ENCODE data around the gene ACLY. TPM values are rescaled to one million over a fixed set of nuclear protein-coding genes. Genes with fewer than 3 reads are reported as not detected.

The ACLY gene
- total RNA-seq, 6 experiments from 2014 or later: 16.6 to 95.9 (median 33.6) TPM

DNA sequence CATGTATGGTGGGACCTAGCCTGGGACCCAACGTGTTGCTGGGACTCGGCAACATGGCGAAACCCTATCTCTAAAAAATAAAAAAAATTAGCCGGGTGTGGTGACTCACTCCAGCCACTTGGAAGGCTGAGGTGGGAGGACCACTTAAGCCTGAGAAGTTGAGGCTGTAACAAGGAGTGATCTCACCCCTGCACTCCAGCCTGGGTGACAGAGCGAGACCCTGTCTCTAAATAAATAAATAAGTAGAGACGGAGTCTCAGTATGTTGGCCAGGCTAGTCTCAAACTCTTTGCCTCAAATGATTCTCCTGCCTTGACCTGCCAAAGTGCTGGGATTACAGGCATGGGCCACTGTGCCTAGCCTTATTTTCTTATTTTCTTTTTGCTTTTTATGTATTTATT lies 37.8 kb upstream of the ACLY start:
- DNase-seq (no peak), ATAC-seq (no peak)
- intact Hi-C loops (cut with DNase I): loop anchor here in 1 of 2 donors (10.0 kb wide), 1 partner anchor 142 kb away; the partner anchor contains the start of genes FKBP10 and P3H4
- Histone ChIP-seq H3K4me1 (no peaks in the 10 kb centered on the region), H3K27me3 (no peaks in the 10 kb centered on the region), H3K9me3 (no peaks in the 10 kb centered on the region), H3K27ac (no peak overlapping the region), H3K4me3 (no peak overlapping the region), H3K36me3 (no peaks in the 10 kb centered on the region)
- 90% methylated on average over 6 of the region's 6 CpGs for WGBS (ENCODE audit: insufficient coverage, low coverage, low lambda C conversion rate, missing lambda C conversion rate)
- TF ChIP-seq, protein P1, sequence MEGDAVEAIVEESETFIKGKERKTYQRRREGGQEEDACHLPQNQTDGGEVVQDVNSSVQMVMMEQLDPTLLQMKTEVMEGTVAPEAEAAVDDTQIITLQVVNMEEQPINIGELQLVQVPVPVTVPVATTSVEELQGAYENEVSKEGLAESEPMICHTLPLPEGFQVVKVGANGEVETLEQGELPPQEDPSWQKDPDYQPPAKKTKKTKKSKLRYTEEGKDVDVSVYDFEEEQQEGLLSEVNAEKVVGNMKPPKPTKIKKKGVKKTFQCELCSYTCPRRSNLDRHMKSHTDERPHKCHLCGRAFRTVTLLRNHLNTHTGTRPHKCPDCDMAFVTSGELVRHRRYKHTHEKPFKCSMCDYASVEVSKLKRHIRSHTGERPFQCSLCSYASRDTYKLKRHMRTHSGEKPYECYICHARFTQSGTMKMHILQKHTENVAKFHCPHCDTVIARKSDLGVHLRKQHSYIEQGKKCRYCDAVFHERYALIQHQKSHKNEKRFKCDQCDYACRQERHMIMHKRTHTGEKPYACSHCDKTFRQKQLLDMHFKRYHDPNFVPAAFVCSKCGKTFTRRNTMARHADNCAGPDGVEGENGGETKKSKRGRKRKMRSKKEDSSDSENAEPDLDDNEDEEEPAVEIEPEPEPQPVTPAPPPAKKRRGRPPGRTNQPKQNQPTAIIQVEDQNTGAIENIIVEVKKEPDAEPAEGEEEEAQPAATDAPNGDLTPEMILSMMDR (IDR thresholded peaks at IDR 0.05): no peak
- no peak for TF ChIP-seq POLR2A (IDR thresholded peaks at IDR 0.05)

DNA sequence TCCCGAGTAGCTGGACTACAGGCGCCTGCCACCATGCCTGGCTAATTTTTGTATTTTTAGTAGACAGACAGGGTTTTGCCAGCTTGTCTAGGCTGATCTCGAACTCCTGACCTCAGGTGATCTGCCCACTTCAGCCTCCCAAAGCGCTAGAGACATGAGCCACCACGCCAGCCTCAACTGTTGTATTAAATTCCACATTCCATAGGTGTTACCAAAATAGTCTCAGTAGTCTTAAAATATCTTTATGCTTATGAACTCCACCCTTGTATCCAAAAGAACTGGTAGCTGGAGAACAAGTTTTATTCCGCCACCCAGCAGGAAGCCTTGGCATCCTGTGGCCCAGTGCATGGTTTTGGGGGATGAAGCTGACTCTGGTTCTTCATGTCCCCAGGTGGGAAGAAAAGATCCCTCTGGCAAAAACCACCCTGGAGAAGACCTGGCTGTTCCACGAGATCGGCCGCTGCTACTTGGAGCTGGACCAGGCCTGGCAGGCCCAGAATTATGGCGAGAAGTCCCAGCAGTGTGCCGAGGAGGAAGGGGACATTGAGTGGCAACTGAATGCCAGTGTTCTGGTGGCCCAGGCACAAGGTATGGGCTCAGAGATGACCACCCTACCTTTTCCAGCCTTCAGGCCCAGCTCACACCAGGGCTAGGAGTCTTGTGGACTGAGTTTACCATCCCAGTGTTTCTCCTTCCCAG lies 30.2 kb upstream of the ACLY start:
- Histone ChIP-seq H3K4me1 (peaks cover 0 to 7% (median 0%) of the 10 kb centered on the region in 4 donors), H3K36me3 (no peaks in the 10 kb centered on the region), H3K27ac (no peak overlapping the region), H3K27me3 (no peaks in the 10 kb centered on the region), H3K4me3 (no peak overlapping the region), H3K9me3 (no peaks in the 10 kb centered on the region)
- TF ChIP-seq POLR2A (IDR thresholded peaks at IDR 0.05): no peak
- TF ChIP-seq, protein P1 (IDR thresholded peaks at IDR 0.05): no peak
- ATAC-seq (no peak), DNase-seq (no peak)
- intact Hi-C loops (cut with DNase I): no loop called here
- WGBS (ENCODE audit: insufficient coverage, low coverage, low lambda C conversion rate, missing lambda C conversion rate): 64% methylated on average over 4 of the region's 11 CpGs

DNA sequence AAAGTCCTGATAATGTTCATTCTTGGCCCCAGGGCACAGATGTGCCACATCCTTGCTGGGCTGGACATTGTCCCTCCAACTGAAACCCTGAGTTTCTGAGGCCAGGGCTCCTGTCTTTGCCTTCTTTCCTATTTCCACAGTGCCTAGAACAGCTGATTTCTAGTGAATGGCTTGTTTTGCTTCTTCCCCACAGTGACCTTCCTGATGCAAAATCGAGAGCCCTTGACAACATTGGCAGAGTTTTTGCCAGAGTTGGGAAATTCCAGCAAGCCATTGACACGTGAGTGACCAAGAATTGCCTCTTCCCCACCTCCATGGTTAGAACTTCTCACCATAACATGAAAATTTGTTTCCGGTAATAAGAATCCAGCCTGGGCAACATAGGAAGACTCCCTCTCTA lies 26.2 kb upstream of the ACLY start:
- whole genome bisulfite sequencing (ENCODE audit: insufficient coverage, low coverage, low lambda C conversion rate, missing lambda C conversion rate): 28% methylated on average over 2 of the region's 3 CpGs
- H3K4me3 ChIP-seq: no peak overlapping the region
- H3K36me3 ChIP-seq: no peaks in the 10 kb centered on the region
- DNase-seq (no peak), ATAC-seq (peak in 3 of 4 donors; percentile 15 to 55 (median 25))
- intact Hi-C loops (cut with DNase I): no loop called here
- H3K27ac ChIP-seq: peak overlapping the region in 1 of 3 donors; percentile 47
- no peak for TF ChIP-seq POLR2A (IDR thresholded peaks at IDR 0.05)
- TF ChIP-seq, protein P1 (IDR thresholded peaks at IDR 0.05): no peak
- H3K9me3 ChIP-seq: no peaks in the 10 kb centered on the region
- no peaks in the 10 kb centered on the region for H3K27me3 ChIP-seq
- H3K4me1 ChIP-seq: peaks cover 0 to 15% (median 0%) of the 10 kb centered on the region in 4 donors

DNA sequence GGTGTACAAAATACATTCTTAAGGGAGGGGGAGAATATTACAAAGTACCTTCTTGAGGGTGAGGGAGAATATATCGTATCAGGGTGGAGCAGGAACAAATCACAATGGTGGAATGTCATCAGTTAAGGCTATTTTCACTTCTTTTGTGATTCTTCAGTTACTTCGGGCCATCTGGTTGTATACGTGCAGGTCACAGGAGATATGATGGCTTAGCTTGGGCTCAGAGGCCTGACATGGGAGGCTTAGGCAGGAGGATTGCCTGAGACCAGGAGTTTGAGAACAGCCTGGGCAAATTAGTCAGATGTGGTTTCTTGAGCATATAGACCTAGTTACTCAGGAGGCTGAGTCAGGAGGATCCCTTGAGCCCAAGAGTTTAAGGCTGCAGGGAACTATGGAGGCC lies 24.7 kb upstream of the ACLY start:
- no peak overlapping the region for H3K27ac ChIP-seq
- no peaks in the 10 kb centered on the region for H3K9me3 ChIP-seq
- WGBS (ENCODE audit: insufficient coverage, low coverage, low lambda C conversion rate, missing lambda C conversion rate): 73% methylated on average over 2 of the region's 3 CpGs

More for the DNA sequence above, 24.7 kb upstream of the ACLY start:
- no peak for ATAC-seq
- H3K36me3 ChIP-seq: no peaks in the 10 kb centered on the region
- peaks cover 0 to 20% (median 2%) of the 10 kb centered on the region in 4 donors for H3K4me1 ChIP-seq
- no peak overlapping the region for H3K4me3 ChIP-seq
- intact Hi-C loops (cut with DNase I): no loop called here
- DNase-seq: no peak
- TF ChIP-seq POLR2A (IDR thresholded peaks at IDR 0.05): no peak
- TF ChIP-seq, protein P1 (IDR thresholded peaks at IDR 0.05): no peak
- H3K27me3 ChIP-seq: no peaks in the 10 kb centered on the region
